ENCODE measurements around the gene NOTUM.

- TF ChIP-seq, protein P1, sequence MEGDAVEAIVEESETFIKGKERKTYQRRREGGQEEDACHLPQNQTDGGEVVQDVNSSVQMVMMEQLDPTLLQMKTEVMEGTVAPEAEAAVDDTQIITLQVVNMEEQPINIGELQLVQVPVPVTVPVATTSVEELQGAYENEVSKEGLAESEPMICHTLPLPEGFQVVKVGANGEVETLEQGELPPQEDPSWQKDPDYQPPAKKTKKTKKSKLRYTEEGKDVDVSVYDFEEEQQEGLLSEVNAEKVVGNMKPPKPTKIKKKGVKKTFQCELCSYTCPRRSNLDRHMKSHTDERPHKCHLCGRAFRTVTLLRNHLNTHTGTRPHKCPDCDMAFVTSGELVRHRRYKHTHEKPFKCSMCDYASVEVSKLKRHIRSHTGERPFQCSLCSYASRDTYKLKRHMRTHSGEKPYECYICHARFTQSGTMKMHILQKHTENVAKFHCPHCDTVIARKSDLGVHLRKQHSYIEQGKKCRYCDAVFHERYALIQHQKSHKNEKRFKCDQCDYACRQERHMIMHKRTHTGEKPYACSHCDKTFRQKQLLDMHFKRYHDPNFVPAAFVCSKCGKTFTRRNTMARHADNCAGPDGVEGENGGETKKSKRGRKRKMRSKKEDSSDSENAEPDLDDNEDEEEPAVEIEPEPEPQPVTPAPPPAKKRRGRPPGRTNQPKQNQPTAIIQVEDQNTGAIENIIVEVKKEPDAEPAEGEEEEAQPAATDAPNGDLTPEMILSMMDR (IDR thresholded peaks at IDR 0.05): no peak
- peak in 1 of 2 donors; percentile 14 for TF ChIP-seq POLR2A (IDR thresholded peaks at IDR 0.05)
Measured at GRCh38 chr17:81916234-81917001, 44.6 kb downstream of the NOTUM start.
